CD4-positive, alpha-beta T cell treated with Interleukin-15 for 1 hour (primary cell): ENCODE results near the gene CTRB1.

Experiments
- DNase-seq: peaks from one replicate; pipeline ENCODE4 v3.0.0-alpha.2; 2020

Gene CTRB1

DNA sequence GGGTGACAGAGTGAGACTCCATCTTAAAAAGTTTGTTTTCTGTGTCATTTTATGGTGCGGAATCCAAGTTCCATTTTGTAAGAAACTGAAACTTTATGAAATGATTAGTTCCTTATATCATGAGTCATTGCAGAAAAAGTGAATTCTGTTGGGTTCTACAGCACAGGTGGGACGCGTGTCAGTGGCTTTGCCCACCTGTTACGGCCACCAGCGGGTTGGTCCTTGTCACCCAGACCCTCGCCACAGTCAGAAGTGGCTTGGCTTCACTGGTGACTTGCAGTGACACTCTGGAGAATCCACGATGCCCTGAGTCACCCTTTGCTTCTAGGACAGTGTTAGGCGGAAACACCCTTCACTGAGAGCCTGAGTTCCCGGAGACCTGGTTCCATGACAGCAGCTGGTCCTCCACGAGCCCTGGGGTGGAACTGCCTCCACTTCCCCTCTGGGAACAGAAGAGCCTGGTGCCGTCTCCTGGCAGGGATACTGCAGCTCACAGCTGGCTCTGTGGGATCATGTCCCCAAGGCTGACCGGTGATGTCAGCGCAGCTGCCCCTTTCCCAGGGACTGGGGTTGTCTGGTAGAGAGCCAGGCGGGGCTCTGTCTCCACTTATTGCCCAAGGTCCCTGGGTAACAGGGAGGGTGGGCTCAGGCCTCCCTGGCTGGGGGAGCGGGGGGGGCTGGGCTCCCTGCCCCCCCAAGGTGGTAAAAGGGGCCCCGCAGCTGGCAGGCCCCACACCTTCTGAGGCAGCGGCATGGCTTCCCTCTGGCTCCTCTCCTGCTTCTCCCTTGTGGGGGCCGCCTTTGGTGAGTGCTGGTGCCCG is at the start of gene CTRB1:
TSS of gene CTRB1 (plus strand) at position 733 of the 821 bp plus-strand sequence. CDS start at position 753, 20 bp downstream.
- no peak for DNase-seq

DNA sequence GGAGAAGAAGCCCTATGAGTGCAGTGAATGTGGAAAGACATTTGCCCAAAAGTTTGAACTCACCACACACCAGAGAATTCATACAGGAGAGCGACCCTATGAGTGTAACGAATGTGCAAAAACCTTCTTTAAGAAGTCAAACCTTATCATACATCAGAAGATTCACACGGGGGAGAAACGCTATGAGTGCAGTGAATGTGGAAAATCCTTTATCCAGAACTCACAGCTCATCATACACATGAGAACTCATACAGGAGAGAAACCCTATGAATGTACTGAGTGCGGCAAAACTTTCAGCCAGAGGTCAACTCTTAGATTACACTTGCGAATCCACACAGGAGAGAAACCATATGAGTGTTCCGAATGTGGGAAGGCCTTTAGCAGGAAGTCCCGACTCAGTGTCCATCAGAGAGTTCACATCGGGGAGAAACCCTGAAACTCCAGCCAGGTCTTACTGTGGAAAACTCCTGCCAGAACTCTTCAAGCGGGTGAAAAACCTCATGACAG is 48.8 kb upstream of the CTRB1 start:
- no peak for DNase-seq

DNA sequence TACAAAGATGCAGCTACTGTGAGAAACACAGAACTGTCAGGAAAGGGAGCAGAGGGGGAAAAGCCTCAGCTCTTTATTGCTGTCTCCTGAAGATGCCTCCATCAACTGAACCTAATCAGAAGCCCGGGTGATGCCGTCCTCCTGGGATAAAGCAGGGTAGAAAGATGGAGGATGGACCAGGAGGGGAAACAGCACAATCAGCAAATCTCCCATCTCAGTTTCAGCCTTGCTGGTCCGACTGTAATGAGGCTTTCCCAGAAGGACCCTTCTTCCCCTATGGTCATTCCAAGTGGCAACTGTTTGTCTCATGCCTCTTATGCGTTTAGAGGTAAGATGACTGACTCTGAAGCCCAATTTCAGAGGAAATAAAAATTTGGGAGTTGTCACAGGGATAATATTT is 46.2 kb upstream of the CTRB1 start:
- no peak for DNase-seq

DNA sequence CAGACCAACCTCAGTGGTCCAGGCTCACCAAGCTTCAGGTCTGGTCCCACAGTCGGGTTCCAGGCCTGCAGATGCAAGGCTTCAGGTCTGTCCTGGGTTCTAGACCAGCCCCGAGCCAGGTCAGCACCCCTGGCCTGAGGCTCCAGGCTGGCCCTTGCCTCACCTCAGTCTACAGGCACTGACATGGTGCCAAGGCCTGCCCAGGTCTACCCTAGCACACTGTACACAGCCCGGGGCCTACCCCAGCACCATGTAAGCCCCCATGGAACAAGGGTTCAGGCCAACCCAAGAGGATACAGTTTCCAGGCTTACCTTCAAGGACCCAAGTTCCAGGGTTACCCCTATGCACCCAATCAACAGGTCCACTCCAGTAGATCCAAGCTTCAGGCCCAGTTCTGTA is 43.7 kb upstream of the CTRB1 start:
- no peak for DNase-seq

DNA sequence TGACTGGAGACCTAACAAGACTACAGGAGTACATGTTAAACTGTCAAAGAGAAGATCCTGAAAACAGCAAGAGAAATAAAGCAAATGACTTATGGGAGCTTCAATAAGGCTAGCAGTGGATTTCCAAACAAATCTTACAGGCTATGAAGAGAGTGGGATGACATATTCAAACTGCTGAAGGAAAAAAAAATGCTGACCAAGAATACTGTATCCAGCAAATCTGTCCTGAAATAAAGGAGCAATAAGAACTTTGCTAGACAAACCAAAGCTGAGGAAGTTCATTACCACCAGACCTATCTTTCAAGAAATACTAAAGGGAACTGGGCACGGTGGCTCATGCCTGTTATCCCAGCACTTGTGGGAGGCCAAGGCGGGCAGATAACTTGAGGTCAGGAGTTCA is 41.9 kb upstream of the CTRB1 start:
- no peak for DNase-seq

DNA sequence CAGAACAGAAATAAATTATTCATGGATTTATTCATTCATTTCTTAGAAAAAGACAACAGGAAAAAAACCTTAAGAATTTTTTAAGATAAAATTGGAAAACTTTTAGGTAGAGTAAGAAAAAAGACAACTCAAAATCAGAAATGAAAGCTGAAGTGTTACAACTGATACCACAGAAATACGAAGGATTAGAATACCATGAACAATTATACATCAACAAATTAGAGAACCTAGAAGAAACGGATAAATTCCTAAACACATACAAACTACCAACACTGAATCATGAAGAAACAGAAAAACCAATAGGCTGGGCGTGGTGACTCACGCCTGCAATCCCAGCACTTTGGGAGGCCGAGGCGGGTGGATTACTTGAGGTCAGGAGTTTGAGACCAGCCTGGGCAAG is 39.6 kb upstream of the CTRB1 start:
- no peak for DNase-seq

DNA sequence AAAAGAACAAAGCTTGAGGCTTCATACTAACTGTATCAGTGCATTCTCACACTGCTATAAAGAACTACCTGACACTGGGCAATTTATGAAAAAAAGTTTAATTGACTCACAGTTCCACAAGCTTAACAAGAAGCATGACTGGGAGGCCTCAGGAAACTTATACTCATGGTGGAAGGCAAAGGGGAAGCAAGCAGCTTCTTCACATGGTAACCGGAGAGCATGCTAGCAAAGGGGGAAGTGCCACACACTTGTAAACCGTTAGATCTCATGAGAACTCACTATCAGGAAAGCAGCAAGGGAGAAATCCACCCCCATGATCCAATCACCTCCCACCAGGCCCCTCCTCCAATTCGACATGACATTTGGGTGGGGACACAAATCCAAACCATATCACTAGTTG is 37.2 kb upstream of the CTRB1 start:
- DNase-seq = no peak

DNA sequence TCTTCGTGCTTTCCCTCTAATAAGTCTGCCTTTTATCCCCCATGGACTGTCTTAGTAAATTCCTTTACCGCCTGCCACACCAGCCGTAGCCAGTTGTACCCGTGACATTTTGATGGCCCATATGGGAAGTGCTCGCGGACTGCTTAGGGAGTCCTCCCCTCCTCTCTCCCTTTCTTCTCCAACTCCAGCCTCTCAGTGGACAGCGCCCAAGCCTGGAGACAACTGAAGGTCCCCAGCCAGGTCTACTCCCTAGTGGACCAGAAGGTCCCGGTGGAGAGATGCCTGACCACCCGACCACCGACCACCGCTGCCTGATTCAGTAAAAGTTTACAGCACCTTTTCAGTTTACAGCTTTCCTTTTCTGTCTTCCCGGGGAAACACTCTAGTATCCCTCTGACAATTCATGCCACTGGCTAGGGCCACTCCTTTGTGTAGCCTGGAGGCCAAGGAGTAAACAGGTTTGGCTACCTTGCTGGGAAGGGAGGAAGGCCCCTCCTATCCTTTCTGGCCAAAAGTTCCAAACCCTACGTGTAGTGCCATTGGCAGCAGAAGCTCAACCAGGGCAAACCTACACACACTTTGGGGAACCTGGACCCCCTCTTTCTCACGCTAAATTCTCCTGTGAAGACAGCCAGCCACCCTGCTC is 29.8 kb upstream of the CTRB1 start:
- DNase-seq = no peak

DNA sequence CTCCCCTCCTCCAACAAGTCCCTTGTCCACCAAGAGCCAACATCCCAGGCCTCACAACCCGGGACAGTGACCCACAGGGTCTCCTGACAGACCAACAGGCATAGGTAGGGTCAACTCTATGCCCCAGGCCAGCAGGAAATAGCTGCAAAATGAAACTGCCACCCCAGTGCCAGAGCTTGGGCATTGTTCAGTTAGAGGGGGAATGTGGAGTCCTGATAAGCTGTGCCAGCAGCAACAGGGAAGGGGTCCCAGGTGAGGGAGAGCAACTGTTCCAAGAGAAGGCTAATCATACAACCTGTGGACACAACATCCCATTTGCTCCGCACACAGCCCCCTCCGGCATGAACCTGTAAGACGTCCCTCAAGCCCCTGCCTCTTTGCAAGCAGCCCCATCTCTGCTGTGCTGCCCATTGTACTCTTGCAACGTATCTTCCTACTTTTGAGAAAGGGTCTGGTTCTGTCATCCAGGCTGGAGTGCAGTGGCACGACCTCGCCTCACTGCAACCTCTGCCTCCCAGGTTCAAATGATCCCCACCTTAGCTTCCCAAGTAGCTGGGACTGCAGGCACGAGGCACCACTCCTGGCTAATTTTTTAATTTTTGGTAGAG is 29.0 kb upstream of the CTRB1 start:
- DNase-seq = no peak

DNA sequence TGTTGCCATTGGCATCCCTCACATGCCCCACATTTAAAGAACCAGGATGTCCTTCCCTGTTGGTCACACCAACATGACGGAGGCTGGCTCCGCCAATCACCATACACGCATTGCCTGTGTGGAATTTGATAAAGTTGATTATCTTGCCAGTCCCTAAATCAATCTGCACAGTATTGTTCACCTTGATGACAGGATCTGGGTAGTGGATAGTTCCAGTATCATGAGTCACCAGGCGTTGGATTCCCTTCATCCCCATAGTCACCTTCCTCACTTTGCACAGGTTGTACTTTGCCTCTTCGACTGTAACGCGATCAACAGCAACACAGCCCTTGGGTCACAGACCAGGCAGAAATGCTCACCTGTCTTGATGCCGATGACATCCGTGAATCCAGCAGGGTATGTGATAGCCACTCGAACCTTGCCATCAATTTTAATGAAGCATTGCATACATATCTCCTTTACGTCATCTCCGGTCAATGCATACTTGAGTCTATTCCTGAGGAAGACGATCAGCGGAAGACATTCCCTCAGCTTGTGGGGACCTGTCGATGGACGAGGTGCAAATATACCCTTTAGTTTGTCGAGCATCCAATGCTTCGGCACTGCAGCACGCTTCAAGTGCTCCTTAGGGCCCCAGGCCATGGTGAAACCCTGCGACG is 26.1 kb upstream of the CTRB1 start:
- no peak for DNase-seq

DNA sequence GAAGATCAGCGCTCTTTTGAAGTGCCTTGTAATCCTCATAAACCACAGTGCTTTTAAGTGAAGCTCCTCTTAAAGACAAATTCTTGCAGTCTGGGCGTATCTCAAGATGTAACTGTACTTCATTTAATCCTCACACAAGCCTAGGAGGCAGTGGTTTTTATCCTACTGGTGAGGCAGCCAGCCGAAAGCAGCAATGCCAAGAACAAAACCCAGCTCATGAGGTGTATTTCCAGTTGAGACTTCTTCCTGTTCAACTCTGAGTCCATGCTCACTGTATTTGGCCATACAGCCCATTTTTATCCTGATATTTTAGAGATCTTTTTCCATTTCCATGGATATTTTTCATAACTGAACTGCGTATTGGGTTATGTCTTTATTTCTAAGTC is 25.5 kb upstream of the CTRB1 start:
- DNase-seq = no peak

DNA sequence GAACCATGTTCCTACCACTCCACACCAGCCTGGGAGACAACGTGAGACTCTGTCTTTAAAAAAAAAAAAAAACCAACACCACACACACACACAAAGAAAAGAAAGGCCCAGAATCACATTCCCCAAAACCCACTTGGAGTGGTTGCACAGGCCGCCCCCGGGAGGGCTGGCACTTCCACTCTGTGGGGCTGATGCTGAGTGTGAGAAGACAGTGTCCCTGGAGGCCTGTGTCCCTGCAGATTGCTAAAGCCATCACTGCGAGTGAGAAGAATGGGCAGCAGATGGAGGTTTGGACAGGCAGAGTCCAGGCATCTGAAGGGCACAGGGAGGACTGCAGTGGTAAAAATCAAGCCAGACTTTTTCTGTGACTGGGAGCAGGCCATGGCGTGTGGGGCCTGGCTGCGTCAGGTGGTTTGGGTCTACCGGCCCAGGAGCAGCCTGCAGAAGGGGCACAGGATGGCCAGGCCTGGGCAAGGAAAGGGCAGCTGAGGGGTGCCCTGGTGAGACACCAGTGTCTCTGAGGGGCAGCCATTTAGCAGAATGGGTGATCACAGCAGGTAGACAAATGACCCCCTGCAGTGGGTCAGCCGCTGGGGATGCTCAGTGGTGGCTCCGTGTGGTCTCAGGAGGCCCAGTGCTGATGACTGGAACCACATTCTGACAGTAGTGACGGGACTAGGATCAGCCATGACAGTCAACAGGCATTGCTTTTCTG is 24.9 kb upstream of the CTRB1 start:
- no peak for DNase-seq

DNA sequence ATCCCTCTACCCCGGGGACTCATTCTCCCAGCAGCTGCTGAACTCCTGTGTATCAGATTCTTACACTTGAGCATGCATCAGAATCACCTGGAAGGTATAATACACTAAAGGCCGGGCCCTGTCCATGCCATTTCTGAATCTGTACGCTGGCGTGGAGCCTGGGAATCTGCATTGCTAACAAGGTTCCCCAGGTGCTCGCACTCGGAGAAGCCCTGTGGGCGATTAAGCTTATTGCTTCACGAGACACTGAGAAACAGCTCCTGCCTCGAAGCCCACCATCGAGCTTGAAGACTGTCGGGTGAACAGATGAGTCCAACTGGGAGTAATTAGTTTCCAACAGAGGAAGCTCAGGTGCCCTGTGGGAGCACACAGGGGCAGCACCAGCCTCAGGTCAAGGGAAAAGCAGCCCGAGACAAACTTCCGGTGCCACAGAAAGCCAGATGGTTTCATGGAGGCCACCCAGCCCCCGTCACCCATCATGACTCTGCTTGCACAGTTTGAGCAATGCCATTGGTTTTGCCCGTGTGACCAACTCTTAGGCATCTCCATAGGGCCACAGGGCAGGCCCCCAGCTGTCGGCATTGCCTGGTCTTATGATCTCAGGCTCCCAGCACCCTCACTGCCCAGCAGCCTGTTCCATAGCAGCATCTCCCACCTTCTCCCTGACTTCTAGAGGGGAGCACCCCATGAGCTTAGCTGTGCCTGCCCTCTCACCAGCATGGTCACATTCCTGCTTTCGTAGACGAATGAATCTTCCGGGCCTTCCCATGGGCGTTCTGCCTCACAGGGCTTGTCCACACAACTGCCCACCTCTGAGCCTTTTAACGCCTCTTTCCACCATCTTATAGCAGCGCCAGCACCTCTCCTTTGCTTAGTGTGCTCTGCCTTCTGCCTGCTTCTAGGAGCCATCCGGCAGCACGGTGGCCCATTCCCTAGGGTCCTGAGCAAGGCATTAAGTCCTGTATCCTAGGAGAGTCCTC is 22.7 kb upstream of the CTRB1 start:
- DNase-seq = no peak

DNA sequence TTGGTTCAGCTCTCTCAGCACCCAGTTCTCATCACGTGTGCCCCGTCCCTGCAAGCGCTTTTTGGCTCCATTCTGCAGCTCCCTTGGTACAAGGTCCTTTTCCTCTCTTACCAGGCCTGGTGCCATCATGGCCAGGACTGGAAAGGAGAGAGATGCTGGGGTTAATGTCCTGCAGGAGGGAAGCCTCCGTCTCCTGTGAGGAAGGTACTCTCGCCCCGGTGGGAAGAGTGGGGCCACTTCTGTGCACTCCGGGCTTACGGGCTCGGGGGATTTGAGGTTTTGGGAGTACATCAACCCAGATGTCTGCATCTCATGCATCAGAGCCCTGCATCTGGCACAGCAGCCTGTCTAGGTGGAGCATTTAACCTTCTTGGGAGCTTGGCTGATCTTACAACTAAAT is 22.0 kb upstream of the CTRB1 start:
- no peak for DNase-seq

DNA sequence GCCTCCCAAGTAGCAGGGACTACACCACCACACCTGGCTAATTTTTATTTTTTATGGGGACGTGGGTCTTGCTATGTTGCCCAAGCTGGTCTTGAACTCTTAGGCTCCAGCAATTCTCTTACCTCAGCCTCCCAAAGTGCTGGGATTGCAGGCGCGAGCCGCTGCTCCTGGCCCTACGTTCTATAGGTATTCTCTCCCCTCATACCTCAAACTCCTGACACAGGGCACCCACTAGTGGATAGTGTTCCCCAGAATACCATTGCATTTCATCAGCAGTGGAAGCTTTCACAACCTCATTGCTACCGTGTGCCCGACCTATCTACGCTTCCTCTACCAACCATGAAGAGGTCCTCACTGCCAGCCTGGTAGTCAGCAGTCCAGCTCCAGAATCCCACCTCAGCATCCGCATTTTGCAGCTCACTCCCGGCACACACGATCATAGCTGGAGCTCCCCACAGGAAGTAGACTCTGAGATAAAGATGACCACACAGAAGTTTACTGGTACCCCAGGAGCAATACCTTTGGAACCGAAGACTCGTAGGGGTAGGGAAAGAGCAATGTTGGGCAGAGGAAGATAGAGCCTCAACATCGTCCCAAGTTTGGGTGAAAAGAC is 21.2 kb upstream of the CTRB1 start:
- no peak for DNase-seq

DNA sequence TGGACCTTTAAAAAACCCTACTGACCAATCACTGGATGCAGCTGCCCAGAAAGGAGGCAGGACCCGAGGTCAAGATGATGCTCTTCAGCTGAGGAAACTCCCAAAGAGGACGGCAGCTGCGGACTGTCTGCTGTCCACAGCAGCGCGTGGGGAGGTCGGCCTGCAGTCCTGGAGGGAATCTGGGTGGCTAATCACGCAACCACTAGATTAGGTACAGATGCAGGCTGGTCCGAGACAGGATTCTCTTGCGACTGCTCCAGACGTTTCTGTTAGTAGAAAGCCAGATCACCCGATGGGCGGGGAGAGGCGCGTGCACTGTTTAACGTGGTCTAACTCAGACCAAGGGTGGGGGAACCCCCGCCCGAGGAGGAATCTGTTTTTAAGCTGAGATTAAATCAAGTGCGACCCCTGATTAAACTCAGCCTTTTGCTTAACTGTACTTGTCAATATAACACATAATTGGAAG is 20.6 kb upstream of the CTRB1 start:
- no peak for DNase-seq

DNA sequence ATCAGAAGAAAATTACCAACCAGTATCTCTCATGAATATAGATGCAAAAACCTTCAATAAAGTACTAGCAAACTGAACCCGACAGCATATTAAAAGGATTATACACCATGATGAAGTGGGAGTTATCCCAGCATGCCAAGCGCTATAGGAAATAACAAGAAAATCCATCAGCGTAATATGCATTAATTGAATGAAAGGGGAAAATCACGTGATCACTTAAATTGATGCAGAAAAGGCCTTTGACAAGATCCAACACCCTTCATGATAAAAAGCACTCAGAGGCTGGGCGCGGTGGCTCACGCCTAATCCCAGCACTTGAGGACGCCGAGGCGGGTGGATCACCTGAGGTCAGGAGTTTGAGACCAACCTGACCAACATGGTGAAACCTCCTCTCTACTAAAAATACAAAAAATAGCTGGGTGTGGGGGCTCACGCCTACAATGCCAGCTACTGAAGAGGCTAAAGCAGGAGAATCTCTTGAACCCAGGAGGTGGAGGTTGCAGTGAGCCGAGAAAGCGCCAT is 16.7 kb upstream of the CTRB1 start:
- no peak for DNase-seq

DNA sequence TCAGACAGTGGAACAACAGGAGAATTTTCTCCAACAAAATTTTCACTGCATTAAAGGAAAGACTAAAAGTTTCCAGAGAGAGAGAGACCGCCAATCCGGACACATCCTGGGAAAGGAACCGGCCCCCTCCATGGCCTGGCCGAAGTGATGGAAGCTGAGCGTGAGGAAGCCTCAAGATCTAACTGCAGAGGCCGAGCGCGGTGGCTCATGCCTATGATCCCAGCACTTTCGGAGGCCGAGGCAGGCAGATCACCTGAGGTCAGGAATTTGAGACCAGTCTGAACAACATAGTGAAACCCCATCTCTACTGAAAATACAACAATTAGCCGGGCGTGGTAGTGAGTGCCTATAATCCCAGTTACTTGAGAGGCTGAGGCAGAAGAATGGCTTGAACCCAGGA is 15.7 kb upstream of the CTRB1 start:
- DNase-seq = no peak

DNA sequence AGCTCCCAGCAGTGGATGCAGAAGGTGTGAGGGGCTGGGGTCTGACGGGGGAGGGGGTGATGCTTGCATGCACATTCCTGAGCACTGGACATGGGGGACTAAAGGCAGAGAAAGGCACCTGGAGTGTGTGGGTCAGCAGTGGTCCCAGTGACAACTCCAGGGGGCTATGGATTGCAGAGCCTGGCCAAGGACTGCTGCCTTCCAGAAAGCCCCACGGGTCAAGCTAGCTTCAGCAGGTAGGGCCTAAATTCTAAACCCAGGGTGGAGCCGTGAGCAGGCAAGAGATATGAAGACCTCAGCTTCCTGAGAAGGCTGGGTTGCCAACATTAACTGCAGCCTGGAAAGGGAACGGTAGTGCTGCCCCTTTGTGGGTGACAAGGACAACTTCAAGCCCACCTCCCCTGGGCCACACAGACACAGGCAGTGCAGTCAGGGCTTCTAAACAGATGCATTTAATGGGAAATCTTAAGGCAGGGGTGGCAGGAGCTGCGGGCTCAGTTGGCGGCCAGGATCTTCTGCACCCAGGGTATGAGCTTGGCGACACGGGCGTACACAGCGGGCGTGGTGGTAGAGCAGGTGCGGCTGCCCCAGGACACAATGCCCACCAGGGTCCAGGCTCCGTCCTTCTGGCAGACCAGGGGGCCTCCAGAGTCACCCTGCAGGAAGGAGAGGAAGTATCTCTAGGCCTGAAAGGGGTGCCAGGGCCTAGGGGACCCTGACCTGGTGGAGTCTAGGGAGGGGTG is 14.9 kb upstream of the CTRB1 start:
- DNase-seq = no peak

DNA sequence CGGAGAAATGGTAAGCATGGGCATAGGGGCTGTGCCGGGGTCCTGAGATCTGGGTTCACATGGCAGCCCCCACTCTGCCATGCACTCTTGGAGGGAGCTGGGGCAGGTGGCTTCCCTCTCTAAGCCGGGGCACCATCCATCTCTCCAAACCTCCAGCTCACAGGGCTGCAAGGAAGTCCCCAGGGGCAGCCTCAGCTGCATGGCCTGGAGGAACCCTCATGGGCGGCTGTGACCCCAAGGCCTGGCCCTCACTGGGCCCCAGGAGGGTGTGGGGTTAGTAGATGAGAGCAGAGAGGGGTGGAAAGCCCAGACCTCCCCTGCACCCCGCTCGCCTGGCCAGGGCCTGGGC is 14.4 kb upstream of the CTRB1 start:
- DNase-seq = no peak
